Fibroblast of lung (primary cell): ENCODE measurements around the gene DNAJC9.

Experiments used
- EZH2 ChIP-seq: IDR thresholded peaks from 2 replicates; pipeline ENCODE4 v1.5.1; 2012; ENCODE audit warnings: low read length, control low read depth, mild to moderate bottlenecking; ENCODE audit errors: missing control alignments
- TF ChIP-seq, protein P1 (sequence below), 2 donors: IDR thresholded peaks in 1 of 2; conservative IDR thresholded peaks in 1 of 2; 1 replicate in 1 of 2; 2 replicates in 1 of 2; pipeline ENCODE4 v1.5.1; 2011 to 2012; ENCODE audit warnings: low read length in 2 of 2, control low read depth in 1 of 2, inconsistent platforms in 1 of 2, low read depth in 1 of 2, mild to moderate bottlenecking in 1 of 2

DNA sequence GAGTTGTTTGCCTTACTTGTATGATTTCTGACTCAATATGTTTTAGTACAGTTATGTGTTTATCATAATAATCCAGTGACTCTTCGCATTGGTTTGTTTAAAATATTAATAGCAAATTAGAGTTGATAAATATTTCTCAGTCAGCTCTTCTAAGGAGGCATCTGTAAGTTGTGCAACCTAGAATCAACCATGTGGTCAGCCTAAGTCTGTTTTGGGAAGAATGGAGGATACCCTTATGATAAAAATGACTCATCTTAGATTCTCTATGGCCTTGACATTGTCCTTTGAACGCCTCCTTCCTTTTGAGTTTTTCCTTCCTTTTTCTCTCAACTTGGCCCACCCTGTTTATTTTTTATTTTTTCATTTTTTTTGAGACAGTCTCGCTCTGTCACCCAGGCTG lies 18.8 kb downstream of the DNAJC9 start:
- TF ChIP-seq, protein P1, sequence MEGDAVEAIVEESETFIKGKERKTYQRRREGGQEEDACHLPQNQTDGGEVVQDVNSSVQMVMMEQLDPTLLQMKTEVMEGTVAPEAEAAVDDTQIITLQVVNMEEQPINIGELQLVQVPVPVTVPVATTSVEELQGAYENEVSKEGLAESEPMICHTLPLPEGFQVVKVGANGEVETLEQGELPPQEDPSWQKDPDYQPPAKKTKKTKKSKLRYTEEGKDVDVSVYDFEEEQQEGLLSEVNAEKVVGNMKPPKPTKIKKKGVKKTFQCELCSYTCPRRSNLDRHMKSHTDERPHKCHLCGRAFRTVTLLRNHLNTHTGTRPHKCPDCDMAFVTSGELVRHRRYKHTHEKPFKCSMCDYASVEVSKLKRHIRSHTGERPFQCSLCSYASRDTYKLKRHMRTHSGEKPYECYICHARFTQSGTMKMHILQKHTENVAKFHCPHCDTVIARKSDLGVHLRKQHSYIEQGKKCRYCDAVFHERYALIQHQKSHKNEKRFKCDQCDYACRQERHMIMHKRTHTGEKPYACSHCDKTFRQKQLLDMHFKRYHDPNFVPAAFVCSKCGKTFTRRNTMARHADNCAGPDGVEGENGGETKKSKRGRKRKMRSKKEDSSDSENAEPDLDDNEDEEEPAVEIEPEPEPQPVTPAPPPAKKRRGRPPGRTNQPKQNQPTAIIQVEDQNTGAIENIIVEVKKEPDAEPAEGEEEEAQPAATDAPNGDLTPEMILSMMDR (conservative IDR thresholded peaks at IDR 0.05 in 1 of 2, IDR thresholded peaks at IDR 0.05 in 1 of 2; ENCODE audit: low read depth in 1 of 2, low read length in 2 of 2), result no peak
- no peak for TF ChIP-seq EZH2
